Measurements from ENCODE around the gene MYMX.

- TF ChIP-seq POLR2AphosphoS5 (IDR thresholded peaks at IDR 0.05; ENCODE audit: borderline replicate concordance, low read depth, low read length) (no peak), EZH2 (IDR thresholded peaks at IDR 0.05) (no peak)
Observed at GRCh38 chr6:44260011-44260410, 43.3 kb downstream of the MYMX start.
